ENCODE measurements around the gene ARHGAP15.

DNA sequence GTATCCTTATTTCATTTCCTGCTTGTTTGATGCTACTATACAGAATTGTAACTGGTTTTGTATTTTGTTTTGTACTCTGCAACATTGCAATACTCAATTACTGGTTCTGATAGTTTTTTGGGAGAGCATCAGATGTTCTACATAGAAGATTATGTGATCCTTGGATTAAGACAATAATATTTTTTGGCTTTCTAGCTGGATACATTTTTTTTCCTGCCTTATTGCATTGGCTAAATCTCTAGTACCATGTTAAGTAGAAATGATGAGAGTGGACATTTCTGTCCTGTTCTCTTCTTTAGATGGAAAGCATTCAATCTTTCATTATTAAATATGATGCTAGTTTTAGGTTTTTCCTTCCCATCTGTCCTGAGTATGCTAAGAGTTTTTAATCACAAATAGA, 523.5 kb downstream of the ARHGAP15 start:
- TF ChIP-seq, protein P1, sequence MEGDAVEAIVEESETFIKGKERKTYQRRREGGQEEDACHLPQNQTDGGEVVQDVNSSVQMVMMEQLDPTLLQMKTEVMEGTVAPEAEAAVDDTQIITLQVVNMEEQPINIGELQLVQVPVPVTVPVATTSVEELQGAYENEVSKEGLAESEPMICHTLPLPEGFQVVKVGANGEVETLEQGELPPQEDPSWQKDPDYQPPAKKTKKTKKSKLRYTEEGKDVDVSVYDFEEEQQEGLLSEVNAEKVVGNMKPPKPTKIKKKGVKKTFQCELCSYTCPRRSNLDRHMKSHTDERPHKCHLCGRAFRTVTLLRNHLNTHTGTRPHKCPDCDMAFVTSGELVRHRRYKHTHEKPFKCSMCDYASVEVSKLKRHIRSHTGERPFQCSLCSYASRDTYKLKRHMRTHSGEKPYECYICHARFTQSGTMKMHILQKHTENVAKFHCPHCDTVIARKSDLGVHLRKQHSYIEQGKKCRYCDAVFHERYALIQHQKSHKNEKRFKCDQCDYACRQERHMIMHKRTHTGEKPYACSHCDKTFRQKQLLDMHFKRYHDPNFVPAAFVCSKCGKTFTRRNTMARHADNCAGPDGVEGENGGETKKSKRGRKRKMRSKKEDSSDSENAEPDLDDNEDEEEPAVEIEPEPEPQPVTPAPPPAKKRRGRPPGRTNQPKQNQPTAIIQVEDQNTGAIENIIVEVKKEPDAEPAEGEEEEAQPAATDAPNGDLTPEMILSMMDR (IDR thresholded peaks at IDR 0.05; ENCODE audit: low read depth, low read length, missing input control): no peak
- TF ChIP-seq SP1 (IDR thresholded peaks at IDR 0.05): no peak

Measured in liver (tissue), 3 donors.